Keratinocyte (primary cell): ENCODE data around the gene CHCHD6.

ENCODE experiments used
- EZH2 ChIP-seq: IDR thresholded peaks from one replicate; pipeline ENCODE4 v1.6.1; 2012; ENCODE audit warnings: inconsistent platforms, mild to moderate bottlenecking, low read length, moderate library complexity
- TF ChIP-seq, protein P1 (sequence below), 3 experiments: IDR thresholded peaks in 1 of 3; conservative IDR thresholded peaks in 1 of 3; optimal IDR thresholded peaks in 1 of 3; 2 replicates in 2 of 3; 3 replicates in 1 of 3; pipeline versions ENCODE3 to v1.5.1; 2011; ENCODE audit warnings: low read length in 3 of 3, mild to moderate bottlenecking in 3 of 3, moderate library complexity in 2 of 3, control low read depth in 1 of 3, inconsistent platforms in 1 of 3; ENCODE audit not compliant: insufficient read depth in 2 of 3; ENCODE audit errors: extremely low read depth in 1 of 3

DNA sequence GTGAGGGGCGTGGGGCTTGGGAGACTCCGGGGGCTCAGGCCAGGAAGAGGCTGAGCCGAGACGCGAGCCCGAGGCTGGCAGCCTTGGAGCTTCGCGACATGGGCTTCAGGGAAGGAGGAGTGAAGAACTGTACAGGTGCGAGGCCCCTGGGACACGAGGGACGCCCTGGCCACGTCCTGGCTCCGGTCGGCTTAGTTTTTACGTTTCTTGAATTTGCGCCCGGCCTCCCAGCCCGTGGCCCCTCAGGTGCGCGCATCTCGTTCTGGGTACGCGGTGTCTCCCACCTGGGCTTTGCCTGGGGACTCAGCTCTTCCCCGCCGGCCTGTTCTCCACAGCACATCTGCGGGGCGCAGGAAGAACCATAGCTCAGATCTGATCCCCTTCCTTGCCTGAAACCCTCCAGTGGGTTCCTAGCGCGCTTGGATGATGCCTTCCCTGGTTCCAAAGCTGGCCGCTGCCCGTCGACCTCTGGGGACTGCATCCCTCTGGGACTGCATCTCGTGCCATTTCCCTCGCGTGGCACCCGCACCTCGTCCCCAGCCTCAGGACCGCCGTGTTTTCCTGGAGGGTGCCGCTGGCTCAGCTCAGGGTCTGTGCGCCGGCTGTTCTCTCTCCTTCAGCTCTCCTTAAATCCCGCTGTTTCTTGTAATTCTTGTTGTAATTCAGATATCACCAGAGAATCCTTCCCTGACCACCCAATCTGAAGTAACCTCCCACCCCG, 614 bp downstream of the CHCHD6 start:
- TF ChIP-seq, protein P1, sequence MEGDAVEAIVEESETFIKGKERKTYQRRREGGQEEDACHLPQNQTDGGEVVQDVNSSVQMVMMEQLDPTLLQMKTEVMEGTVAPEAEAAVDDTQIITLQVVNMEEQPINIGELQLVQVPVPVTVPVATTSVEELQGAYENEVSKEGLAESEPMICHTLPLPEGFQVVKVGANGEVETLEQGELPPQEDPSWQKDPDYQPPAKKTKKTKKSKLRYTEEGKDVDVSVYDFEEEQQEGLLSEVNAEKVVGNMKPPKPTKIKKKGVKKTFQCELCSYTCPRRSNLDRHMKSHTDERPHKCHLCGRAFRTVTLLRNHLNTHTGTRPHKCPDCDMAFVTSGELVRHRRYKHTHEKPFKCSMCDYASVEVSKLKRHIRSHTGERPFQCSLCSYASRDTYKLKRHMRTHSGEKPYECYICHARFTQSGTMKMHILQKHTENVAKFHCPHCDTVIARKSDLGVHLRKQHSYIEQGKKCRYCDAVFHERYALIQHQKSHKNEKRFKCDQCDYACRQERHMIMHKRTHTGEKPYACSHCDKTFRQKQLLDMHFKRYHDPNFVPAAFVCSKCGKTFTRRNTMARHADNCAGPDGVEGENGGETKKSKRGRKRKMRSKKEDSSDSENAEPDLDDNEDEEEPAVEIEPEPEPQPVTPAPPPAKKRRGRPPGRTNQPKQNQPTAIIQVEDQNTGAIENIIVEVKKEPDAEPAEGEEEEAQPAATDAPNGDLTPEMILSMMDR (optimal IDR thresholded peaks at IDR 0.05 in 1 of 3, IDR thresholded peaks at IDR 0.05 in 1 of 3, conservative IDR thresholded peaks at IDR 0.05 in 1 of 3; ENCODE audit: extremely low read depth in 1 of 3, insufficient read depth in 2 of 3, low read length in 3 of 3): no peak
- TF ChIP-seq EZH2: no peak
